Transverse colon (tissue), 3 donors: ENCODE results near the gene OR1J2.
A peak's percentile ranks its signal among the peaks of the same experiment; 100 is the strongest.

Experiments
- EP300 ChIP-seq: sonication (generic); formaldehyde crosslinking; IDR thresholded peaks from one replicate; pipeline ENCODE4 v1.6.1; 2017; ENCODE audit warnings: antibody characterized with exemption, low read depth
- TF ChIP-seq, protein P1 (sequence below), 5 experiments: fragments of 200-600 bp in 3 of 5; fragments of 450-650 bp in 2 of 5; sonication (generic) in 3 of 5; IDR thresholded peaks; 1 replicate in 2 of 5; 2 replicates in 3 of 5; pipeline ENCODE4 v1.5.1; 2016 to 2017; ENCODE audit warnings: antibody characterized with exemption in 5 of 5, inconsistent platforms in 3 of 5, mild to moderate bottlenecking in 2 of 5, moderate library complexity in 1 of 5

DNA sequence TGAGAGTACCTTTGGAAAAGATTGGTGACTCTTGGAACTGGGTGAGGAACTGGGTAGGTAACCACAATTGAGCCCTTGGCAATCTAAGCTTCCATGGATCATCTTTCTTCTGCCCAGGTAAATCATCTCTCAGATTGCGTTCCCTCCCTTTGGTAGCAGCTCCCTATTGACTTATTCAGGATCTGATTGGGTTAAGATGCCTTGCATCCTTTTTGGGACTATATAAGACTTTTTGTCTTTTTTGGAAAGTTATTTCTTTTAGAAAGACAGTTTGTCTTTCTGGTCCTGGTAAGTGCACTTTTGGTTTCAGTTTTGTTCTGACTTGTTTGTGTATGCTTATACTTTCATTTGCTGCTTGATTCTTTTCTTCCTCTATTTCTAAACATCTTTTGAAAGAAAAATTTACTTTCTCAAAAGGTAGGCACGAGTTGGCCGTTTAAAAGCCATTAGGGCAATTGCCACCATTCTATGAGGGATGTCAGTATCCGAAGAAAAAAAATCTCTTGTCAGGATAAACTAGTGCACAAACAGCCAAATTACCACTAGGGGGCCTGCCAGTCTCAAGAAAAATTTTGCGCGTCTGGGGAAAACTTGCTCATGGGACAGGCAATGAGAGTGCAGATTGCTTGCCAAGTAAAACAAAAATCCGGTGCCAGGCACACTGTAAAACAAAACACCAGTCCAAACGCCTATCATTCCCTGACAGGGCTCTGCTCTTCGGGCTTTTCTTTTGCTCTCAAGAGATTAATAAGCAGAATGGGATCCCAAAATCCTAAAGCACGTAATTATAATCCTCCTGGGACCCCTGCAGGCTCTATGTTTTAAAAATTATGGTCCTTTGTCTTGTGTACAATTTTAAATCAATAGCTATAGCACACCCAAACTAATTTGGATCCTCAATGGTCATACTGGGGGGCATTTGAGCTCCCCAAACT lies 45.7 kb upstream of the OR1J2 start:
- TF ChIP-seq EP300, result no peak
- TF ChIP-seq, protein P1, sequence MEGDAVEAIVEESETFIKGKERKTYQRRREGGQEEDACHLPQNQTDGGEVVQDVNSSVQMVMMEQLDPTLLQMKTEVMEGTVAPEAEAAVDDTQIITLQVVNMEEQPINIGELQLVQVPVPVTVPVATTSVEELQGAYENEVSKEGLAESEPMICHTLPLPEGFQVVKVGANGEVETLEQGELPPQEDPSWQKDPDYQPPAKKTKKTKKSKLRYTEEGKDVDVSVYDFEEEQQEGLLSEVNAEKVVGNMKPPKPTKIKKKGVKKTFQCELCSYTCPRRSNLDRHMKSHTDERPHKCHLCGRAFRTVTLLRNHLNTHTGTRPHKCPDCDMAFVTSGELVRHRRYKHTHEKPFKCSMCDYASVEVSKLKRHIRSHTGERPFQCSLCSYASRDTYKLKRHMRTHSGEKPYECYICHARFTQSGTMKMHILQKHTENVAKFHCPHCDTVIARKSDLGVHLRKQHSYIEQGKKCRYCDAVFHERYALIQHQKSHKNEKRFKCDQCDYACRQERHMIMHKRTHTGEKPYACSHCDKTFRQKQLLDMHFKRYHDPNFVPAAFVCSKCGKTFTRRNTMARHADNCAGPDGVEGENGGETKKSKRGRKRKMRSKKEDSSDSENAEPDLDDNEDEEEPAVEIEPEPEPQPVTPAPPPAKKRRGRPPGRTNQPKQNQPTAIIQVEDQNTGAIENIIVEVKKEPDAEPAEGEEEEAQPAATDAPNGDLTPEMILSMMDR (IDR thresholded peaks at IDR 0.05), result peak; percentile 79 to 93 (median 81)
